DMS153 treated with DMSO at 0.1 percent for 48 hours (cell line): Measurements from ENCODE around the gene TRAK2.
"Not testable (repeated sequence)": the region's sequence is repeated elsewhere in the genome, so short reads cannot be mapped to it uniquely, and the experiment has no call there.

ENCODE experiments used
- DNase-seq: peaks from one replicate; lab custom pipeline; 2025; ENCODE audit not compliant: unreplicated experiment; lab: John Stamatoyannopoulos, UW

Gene TRAK2

GRCh38 chr2:201414099-201415023 is 36.9 kb downstream of the TRAK2 start:
- no peak for DNase-seq

GRCh38 chr2:201413552-201413951 is 37.7 kb downstream of the TRAK2 start:
- DNase-seq, result no peak

- DNase-seq, result no peak
Measured at GRCh38 chr2:201413143-201413542, 38.1 kb downstream of the TRAK2 start.

GRCh38 chr2:201411421-201411820 is 39.8 kb downstream of the TRAK2 start:
- DNase-seq, result no peak

- no peak for DNase-seq
Measured at GRCh38 chr2:201408931-201409330, 42.3 kb downstream of the TRAK2 start.

- no peak for DNase-seq
Measured at GRCh38 chr2:201407265-201407664, 44.0 kb downstream of the TRAK2 start.

GRCh38 chr2:201406077-201406662 is 45.1 kb downstream of the TRAK2 start:
- no peak for DNase-seq

DNA sequence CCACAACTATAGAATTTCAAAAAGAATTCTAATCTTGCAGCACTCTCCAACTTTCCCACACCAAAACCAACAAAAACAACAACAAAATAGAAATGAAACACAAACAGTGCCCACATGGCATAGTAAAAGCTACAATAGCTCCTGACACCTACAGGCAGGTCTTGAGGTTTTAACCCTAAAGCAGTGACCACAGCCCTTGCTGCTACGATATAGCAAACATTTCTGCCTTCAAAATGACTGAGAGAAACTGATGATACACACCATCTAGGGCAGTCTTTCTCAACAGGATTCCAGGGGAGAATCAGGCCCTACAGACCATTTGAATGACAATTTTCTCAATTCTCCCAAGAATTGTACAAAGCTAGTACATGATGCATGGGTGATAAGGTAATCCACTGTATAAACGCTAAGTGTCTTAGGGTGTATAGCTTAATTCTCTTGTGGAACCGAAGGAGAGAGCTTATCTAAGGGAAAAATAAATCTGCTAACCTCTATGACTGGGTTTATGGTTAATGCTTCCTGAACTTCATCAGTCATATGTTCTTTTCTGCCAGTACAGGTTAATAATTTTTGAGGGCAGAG is 46.5 kb downstream of the TRAK2 start:
- no peak for DNase-seq

GRCh38 chr2:201403880-201404279 is 47.4 kb downstream of the TRAK2 start:
- DNase-seq, result no peak

DNA sequence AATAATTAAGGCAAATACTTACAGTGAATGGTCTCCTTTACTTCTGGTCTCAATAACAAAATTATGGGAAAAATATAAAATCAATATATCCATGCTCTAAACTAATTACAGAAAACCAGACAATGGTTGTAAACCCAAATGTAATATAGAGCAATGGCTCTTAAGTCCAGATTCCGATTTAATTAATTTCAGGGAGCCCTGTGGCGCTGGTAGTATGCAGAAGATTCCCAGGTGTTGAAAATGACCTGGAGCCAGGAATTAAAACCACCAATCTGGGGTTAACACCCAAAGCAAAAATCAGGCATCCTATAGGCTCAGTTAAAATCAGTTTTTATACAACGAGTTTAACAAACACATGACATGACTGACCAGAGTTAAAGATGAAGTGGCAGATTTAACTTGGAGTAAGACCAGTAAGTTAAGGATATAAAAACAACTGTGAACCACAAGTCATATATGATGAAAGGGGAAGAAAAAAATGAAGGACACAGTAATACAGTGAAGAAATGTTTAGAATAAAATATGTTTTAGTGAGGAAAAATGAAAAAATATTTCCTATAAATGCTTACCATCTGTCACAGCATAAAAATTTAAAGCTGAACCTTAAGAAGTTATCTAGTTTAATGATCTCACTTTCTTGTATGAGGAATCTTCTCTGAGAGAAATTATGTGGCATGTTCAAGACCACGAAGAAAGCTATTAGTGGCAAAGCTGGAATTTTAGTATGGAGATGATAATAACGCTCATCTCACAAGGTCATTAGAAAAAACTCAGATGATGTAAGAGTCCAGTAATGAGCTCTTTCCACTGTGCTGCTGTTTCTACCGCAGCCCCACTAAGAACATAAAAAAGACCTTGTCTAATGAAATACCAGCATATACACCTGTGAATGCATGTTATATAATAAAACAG is 48.4 kb downstream of the TRAK2 start:
- no peak for DNase-seq

DNA sequence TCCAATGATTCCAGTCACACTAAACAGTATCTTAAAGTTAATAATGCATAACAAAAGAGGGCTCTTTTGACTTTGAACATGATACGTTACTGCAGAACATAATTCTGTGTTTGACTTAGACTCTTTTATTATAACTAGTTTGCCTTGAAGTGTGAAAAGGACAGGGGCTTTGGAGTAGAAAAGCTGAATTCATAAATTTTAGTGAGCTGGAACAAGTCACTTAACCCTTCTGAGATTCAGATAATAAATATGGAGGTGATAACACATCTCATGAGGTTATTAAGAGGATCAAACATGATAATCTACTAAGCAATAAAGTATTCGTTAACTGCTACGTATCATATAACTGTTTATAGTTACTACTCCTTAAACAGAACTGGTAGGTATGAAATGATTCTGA is 49.4 kb downstream of the TRAK2 start:
- no peak for DNase-seq

GRCh38 chr2:201396595-201396994 is 54.7 kb downstream of the TRAK2 start:
- no peak for DNase-seq

- no peak for DNase-seq
Measured at GRCh38 chr2:201383136-201383535, 68.1 kb downstream of the TRAK2 start.

DNA sequence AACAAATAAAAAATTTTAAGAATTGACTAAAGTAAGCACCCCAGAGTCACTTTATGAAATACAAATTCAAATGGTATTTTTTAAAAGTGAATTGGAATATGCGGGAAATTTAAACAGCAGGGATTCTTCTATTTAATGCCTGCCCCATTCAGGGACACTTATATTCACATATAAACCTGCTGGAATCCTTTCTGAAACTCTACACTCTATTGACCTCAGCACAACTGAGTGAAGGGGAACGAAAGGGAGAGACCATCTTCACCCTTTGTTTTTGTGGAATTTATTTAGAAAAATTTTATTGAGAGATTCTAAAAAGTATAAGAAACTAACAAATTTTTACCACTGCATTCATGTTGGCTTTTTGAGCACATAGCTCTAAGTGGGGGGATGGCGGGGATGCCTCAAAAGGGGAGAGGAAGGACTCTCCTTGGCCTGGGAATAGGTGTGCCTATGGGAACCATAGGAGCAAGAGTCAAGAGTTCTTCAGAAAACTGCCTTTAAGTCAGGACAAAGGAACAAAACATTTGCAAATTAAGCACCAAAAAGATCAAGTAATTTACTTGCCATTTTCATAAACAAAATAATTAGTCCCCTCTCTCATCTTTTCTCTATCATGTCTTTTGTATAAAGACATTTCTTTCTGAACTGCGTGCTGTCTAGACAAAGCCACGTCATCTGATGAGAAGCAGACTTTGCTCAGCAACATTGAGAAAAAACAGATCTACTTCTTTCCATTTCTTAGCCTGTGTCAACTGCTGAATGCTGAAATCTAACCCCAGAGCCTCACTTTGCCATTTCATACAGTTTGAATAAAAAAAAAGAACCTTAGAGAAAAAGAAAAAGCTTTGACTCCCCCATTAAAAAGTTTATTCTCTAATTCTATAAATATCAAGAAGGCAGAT is 72.5 kb downstream of the TRAK2 start:
- DNase-seq, result no peak

- DNase-seq, result no peak
Measured at GRCh38 chr2:201377218-201377617, 74.0 kb downstream of the TRAK2 start.

DNA sequence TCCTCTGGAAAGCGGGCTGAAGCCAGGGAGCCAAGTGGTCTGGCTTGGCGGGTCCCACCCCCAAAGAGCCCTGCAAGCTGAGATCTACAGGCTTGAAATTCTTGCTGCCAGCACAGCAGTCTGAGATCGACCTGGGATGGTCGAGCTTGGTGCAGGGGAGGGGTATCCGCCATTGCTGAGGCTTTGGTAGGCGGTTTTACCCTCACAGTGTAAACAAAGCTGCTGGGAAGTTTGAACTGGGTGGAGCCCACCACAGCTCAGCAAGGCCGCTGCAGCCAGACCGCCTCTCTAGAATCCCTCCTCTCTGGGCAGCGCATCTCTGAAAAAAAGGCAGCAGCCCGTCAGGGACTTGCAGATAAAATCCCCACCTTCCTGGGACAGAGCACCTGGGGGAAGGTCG is 81.5 kb downstream of the TRAK2 start:
- no peak for DNase-seq

DNA sequence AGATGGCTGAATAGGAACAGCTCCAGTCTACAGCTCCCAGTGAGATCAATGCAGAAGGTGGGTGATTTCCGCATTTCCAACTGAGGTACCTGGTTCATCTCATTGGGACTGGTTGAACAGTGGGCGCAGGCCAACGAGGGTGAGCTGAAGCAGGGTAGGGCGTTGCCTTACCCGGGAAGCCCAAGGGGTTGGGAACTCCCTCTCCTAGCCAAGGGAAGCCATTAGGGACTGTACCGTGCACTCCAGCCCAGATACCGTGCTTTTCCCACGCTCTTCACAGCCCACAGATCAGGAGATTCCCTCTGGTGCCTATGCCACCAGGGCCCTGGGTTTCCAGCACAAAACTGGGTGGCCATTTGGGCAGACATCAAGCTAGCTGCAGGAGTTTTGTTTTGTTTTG is 81.9 kb downstream of the TRAK2 start:
- not testable (repeated sequence) for DNase-seq

DNA sequence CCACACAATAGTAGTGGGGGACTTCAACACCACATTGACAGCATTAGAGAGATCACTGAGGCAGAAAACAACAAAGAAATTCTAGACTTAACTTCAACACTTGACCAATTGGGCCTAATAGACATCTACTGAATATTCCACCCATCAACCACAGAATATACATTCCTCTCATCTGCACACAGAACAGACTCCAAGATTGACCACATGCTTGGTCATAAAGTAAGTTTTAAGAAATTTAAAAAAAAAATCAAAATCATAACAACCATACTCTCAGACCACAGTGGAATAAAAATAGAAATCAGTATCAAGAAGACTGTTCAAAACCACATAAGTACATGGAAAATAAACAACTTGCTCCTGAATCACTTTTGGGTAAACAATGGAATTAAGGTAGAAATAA is 85.1 kb downstream of the TRAK2 start:
- no peak for DNase-seq

DNA sequence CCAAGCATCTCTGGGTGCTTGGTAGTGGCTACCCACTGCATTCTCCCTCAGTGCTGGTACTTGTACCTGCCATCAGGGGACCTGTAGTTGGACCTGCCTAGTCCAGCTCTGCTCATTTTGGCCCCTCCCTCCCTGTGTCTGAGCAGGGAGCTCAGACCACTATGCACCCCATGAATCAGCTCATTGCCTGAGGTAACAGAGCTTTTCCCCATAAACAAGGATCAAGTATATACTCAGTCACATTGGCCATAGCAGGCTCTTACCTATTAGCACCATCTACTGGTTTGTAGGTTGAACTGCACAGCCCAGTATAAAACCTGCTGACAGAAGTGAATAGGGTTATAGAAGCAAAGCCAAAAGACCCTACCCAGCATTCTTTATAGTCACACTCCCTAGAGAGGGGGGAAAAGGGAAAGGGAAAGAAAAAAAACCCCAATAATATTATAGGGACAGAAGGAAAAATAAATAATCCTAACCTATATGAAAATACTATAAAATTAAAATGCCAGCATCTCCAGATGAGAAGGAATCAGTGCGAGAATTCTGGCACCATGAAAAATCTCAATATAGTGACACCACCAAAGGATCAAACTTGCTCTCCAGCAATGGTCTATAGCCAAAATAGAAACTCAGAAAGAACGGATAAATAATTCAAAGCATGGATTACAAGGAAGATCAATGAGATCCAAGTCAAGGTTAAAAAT is 87.2 kb downstream of the TRAK2 start:
- peak; percentile 38 for DNase-seq

DNA sequence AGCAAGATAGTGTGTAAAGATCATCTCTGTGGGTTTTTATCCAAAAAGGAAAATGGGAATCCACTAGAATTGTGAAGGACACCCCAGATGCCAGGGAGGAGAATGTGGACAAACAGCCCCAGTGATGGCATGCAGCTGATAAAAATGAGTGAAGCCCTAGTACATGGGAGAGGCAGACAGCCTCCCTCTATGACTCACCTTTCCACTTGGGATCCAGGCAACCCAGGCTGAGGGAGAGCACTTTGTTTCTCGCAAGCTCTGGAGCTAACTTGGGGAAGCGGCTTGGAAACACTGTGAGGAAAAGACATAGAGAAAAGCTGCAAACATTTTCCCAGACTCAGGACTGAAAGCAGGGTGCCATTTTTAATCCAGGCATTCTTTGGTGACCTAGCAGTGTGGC is 88.9 kb downstream of the TRAK2 start:
- no peak for DNase-seq
